Kidney epithelial cell (primary cell): ENCODE measurements around the gene CCDC88C. TPM values are rescaled to one million over a fixed set of nuclear protein-coding genes. Genes with fewer than 3 reads are reported as not detected.

Experiments used
- DNase-seq: peaks from one replicate; pipeline ENCODE4 v3.0.0-alpha.2; 2010; ENCODE audit warnings: low read depth
- H3K27me3 ChIP-seq: 2 replicates; pipeline ENCODE4 v1.6.0; 2011; ENCODE audit warnings: low read length; ENCODE audit not compliant: control insufficient read depth, insufficient read depth
- H3K36me3 ChIP-seq: 2 replicates; pipeline ENCODE4 v1.5.1; 2011; ENCODE audit warnings: low read length; ENCODE audit not compliant: control insufficient read depth, insufficient read depth
- H3K4me3 ChIP-seq: 2 replicates; pipeline ENCODE4 v1.5.1; 2011; ENCODE audit warnings: low read depth, mild to moderate bottlenecking, control low read depth, low read length
- CTCF ChIP-seq: IDR thresholded peaks from 2 replicates; pipeline ENCODE4 v1.5.1; 2011; ENCODE audit warnings: mild to moderate bottlenecking, moderate library complexity, low read length, control low read depth, inconsistent platforms; ENCODE audit not compliant: insufficient read depth, poor library complexity, severe bottlenecking
- total RNA-seq: library from RNA; depleted of rRNA; stranded (reverse); fragments of >200 nt; gene quantifications from 2 replicates; pipeline ENCODE4 v1.2.3, GENCODE V29; 2015

CCDC88C gene
- total RNA-seq, 1 donor from 2014 or later, result 22.4 TPM

GRCh38 chr14:91258876-91259275, 158.7 kb downstream of the CCDC88C start:
- DNase-seq, result no peak
- H3K4me3 ChIP-seq, result no peak overlapping the region
- no peak for TF ChIP-seq CTCF
- H3K27me3 ChIP-seq, result peaks cover 2% of the 10 kb centered on the region
- no peaks in the 10 kb centered on the region for H3K36me3 ChIP-seq

- no peak for DNase-seq
- no peak for TF ChIP-seq CTCF
- Histone ChIP-seq H3K36me3 (no peaks in the 10 kb centered on the region), H3K4me3 (no peak overlapping the region), H3K27me3 (peaks cover 3% of the 10 kb centered on the region)
These were observed 159.5 kb downstream of the CCDC88C start for GRCh38 chr14:91258011-91258618.

GRCh38 chr14:91257328-91258010, 160.2 kb downstream of the CCDC88C start:
- DNase-seq, result no peak
- H3K27me3 ChIP-seq, result peaks cover 3% of the 10 kb centered on the region
- H3K4me3 ChIP-seq, result no peak overlapping the region
- H3K36me3 ChIP-seq, result no peaks in the 10 kb centered on the region
- no peak for TF ChIP-seq CTCF

GRCh38 chr14:91256661-91257060, 161.0 kb downstream of the CCDC88C start:
- no peak for DNase-seq
- Histone ChIP-seq H3K4me3 (no peak overlapping the region), H3K36me3 (no peaks in the 10 kb centered on the region), H3K27me3 (peaks cover 3% of the 10 kb centered on the region)
- no peak for TF ChIP-seq CTCF

- Histone ChIP-seq H3K4me3 (no peak overlapping the region), H3K27me3 (peaks cover 3% of the 10 kb centered on the region), H3K36me3 (no peaks in the 10 kb centered on the region)
- no peak for DNase-seq
- no peak for TF ChIP-seq CTCF
These were observed 162.5 kb downstream of the CCDC88C start for GRCh38 chr14:91255026-91255695.
